ENCODE data around the gene VTN. TPM values are rescaled to one million over a fixed set of nuclear protein-coding genes. Genes with fewer than 3 reads are reported as not detected.

Gene VTN
- total and polyA plus RNA-seq, 5 donors from 2014 or later = 0.10 to 0.18 (median 0.17) TPM; not detected in 2

GRCh38 chr17:28367641-28368305 is 2.3 kb downstream of the VTN start:
- Histone ChIP-seq H3K36me3 (ENCODE audit: control insufficient read depth, insufficient read depth, low read length) (peaks cover 19% of the 10 kb centered on the region), H3K4me1 (ENCODE audit: control insufficient read depth, insufficient read depth, low read length, poor library complexity, severe bottlenecking) (peaks cover 15% of the 10 kb centered on the region), H3K9me3 (ENCODE audit: control insufficient read depth in 2 of 2, low read length in 2 of 2) (no peaks in the 10 kb centered on the region), H3K27ac (ENCODE audit: insufficient read depth, low read length, poor library complexity, severe bottlenecking) (no peak overlapping the region), H3K27me3 (ENCODE audit: control insufficient read depth, insufficient read depth, low read length) (no peaks in the 10 kb centered on the region), H3K4me3 (ENCODE audit: low read depth, low read length) (no peak overlapping the region)
- H3K27ac Mint-ChIP-seq = no peak overlapping the region
- ATAC-seq (ENCODE audit: low read depth in 2 of 2) (no peak), DNase-seq (no peak)
- no peaks in the 10 kb centered on the region for H3K36me3 Mint-ChIP-seq
- H3K4me3 Mint-ChIP-seq = peak overlapping the region in 1 of 4 donors; percentile 44
- no peaks in the 10 kb centered on the region for H3K9me3 Mint-ChIP-seq
- peaks cover 0 to 20% (median 10%) of the 10 kb centered on the region in 4 donors for H3K4me1 Mint-ChIP-seq
- H3K27me3 Mint-ChIP-seq = no peaks in the 10 kb centered on the region

- peaks cover 4% of the 10 kb centered on the region for H3K4me1 ChIP-seq (ENCODE audit: control insufficient read depth, insufficient read depth, low read length, poor library complexity, severe bottlenecking)
- peaks cover 0 to 17% (median 6%) of the 10 kb centered on the region in 4 donors for H3K4me1 Mint-ChIP-seq
Observed at GRCh38 chr17:28366605-28367004, 3.5 kb downstream of the VTN start.

GRCh38 chr17:28365487-28365886 is 4.6 kb downstream of the VTN start:
- H3K36me3 Mint-ChIP-seq = peaks cover 8% of the 10 kb centered on the region
- Histone ChIP-seq H3K27me3 (ENCODE audit: control insufficient read depth, insufficient read depth, low read length) (no peaks in the 10 kb centered on the region), H3K4me1 (ENCODE audit: control insufficient read depth, insufficient read depth, low read length, poor library complexity, severe bottlenecking) (no peaks in the 10 kb centered on the region), H3K9me3 (ENCODE audit: control insufficient read depth in 2 of 2, low read length in 2 of 2) (no peaks in the 10 kb centered on the region), H3K4me3 (ENCODE audit: low read depth, low read length) (no peak overlapping the region), H3K27ac (ENCODE audit: insufficient read depth, low read length, poor library complexity, severe bottlenecking) (no peak overlapping the region), H3K36me3 (ENCODE audit: control insufficient read depth, insufficient read depth, low read length) (peaks cover 40% of the 10 kb centered on the region)
- ATAC-seq (ENCODE audit: low read depth in 2 of 2) (no peak), DNase-seq (no peak)
- H3K9me3 Mint-ChIP-seq = no peaks in the 10 kb centered on the region
- H3K27me3 Mint-ChIP-seq = no peaks in the 10 kb centered on the region
- no peak overlapping the region for H3K4me3 Mint-ChIP-seq
- peaks cover 0 to 9% (median 2%) of the 10 kb centered on the region in 4 donors for H3K4me1 Mint-ChIP-seq
- H3K27ac Mint-ChIP-seq = no peak overlapping the region

More at GRCh38 chr17:28366605-28367004, 3.5 kb downstream of the VTN start:
- Histone ChIP-seq H3K4me3 (ENCODE audit: low read depth, low read length) (no peak overlapping the region), H3K9me3 (ENCODE audit: control insufficient read depth in 2 of 2, low read length in 2 of 2) (no peaks in the 10 kb centered on the region), H3K27ac (ENCODE audit: insufficient read depth, low read length, poor library complexity, severe bottlenecking) (no peak overlapping the region), H3K36me3 (ENCODE audit: control insufficient read depth, insufficient read depth, low read length) (peaks cover 29% of the 10 kb centered on the region), H3K27me3 (ENCODE audit: control insufficient read depth, insufficient read depth, low read length) (no peaks in the 10 kb centered on the region)
- H3K4me3 Mint-ChIP-seq = peak overlapping the region in 1 of 4 donors; percentile 33
- ATAC-seq (ENCODE audit: low read depth in 2 of 2) (no peak), DNase-seq (no peak)
- peak overlapping the region in 1 of 3 donors; percentile 56 for H3K27ac Mint-ChIP-seq
- H3K9me3 Mint-ChIP-seq = no peaks in the 10 kb centered on the region
- no peaks in the 10 kb centered on the region for H3K36me3 Mint-ChIP-seq
- no peaks in the 10 kb centered on the region for H3K27me3 Mint-ChIP-seq

DNA sequence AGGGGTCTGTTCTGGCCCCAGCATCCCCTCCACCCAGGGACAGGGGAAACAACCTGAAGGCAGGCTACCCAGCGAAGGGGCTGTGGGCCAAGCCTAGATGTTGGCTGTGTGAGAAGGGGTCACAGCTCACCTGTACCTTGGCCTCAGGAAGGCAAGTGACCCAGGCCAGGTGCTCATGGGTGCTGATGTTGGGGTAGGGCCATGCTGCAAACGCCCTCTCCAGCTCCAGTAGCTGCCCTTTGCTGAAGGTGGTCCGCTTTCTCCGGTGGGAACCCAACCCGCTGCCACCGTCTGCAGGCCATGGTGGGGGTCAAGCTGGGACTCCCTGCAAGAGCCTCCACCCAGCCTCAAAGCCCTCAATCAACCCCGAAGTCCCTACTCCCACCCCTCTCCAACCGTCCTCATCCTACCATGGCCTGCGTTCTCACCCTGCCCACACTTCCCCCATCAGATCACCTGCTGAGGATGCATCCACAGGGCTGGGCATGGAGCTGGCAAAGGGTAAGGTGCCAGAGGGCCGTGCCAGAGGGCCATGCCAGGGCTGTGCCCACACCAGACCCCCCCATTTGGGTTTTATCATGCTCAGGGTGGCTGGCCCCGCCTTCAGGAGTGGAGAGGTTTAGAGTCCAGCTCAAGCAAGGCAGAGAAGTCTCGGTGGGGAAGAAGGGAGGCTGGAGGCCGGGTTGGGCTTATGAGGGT is 5.3 kb downstream of the VTN start, which contains the start of gene SEBOX:
Gene SEBOX, minus strand, starts transcription at position 535 of the 699 bp plus-strand sequence. Its CDS starts 48 bp downstream, at position 487.
- Mint-ChIP-seq H3K4me3 (no peak within 1 kb of the TSS), H3K4me1 (peaks cover 0 to 2% (median 0%) of the 10 kb centered on the region in 4 donors), H3K9me3 (no peaks in the 10 kb centered on the region), H3K36me3 (peaks cover 11% of the 10 kb centered on the region), H3K27ac (no peak within 1 kb of the TSS), H3K27me3 (no peaks in the 10 kb centered on the region)
- Histone ChIP-seq H3K27ac (ENCODE audit: insufficient read depth, low read length, poor library complexity, severe bottlenecking) (no peak within 1 kb of the TSS), H3K4me3 (ENCODE audit: low read depth, low read length) (no peak within 1 kb of the TSS), H3K9me3 (ENCODE audit: control insufficient read depth in 2 of 2, low read length in 2 of 2) (no peaks in the 10 kb centered on the region), H3K27me3 (ENCODE audit: control insufficient read depth, insufficient read depth, low read length) (no peaks in the 10 kb centered on the region), H3K4me1 (ENCODE audit: control insufficient read depth, insufficient read depth, low read length, poor library complexity, severe bottlenecking) (no peaks in the 10 kb centered on the region), H3K36me3 (ENCODE audit: control insufficient read depth, insufficient read depth, low read length) (peaks cover 47% of the 10 kb centered on the region)
- ATAC-seq (ENCODE audit: low read depth in 2 of 2) (no peak), DNase-seq (no peak)

DNA sequence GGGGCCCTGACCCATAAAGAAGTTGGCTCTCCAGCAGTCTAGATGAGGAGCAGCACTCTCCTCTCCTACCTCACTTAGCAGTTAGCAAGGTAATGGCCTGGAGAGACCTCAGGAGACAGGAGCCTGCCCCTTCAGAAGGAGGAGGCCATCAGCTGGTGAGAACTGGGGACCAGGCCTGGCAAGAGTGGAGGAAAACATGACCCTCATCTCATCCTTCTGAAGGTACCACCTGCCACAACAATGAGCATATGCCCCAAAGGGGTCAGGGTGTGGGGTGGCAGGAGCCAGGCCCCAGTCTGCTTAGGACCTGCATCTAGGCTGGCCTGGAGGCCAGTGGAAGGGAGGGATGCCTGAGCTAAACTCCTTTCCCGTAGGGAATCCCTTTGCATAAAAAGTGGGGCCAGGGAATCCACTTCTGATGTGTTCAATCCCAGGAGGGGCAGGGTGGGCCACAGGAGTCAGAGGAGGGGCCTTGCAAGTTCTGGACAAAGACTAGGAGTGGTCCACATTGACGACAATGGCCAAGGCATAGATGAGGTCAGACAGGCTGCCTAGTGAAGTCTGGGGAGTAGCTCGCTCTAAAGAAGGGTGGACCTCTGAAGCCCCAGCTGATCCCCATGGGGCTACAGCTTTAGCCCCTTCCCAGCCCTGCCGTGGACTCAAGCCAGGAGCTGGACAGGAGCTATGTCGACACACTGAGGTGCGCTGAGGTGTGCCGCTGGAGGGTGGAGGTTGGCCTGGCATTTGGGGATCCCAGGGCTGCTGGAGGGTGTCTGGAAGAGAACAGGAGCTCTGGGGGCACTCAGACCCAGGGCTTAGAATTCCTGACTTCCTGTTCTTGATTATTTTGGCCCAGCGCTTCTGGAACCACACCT is 6.1 kb downstream of the VTN start:
- H3K4me3 Mint-ChIP-seq = no peak overlapping the region
- H3K27me3 ChIP-seq (ENCODE audit: control insufficient read depth, insufficient read depth, low read length) = no peaks in the 10 kb centered on the region
- H3K36me3 Mint-ChIP-seq = peaks cover 11% of the 10 kb centered on the region
- no peaks in the 10 kb centered on the region for H3K4me1 ChIP-seq (ENCODE audit: control insufficient read depth, insufficient read depth, low read length, poor library complexity, severe bottlenecking)
- H3K27ac Mint-ChIP-seq = no peak overlapping the region
- H3K27me3 Mint-ChIP-seq = no peaks in the 10 kb centered on the region
- no peaks in the 10 kb centered on the region for H3K9me3 ChIP-seq (ENCODE audit: control insufficient read depth in 2 of 2, low read length in 2 of 2)
- no peak overlapping the region for H3K27ac ChIP-seq (ENCODE audit: insufficient read depth, low read length, poor library complexity, severe bottlenecking)
- no peak for DNase-seq
- no peaks in the 10 kb centered on the region for H3K9me3 Mint-ChIP-seq
- ATAC-seq (ENCODE audit: low read depth in 2 of 2) = no peak
- H3K36me3 ChIP-seq (ENCODE audit: control insufficient read depth, insufficient read depth, low read length) = peaks cover 51% of the 10 kb centered on the region
- no peak overlapping the region for H3K4me3 ChIP-seq (ENCODE audit: low read depth, low read length)
- H3K4me1 Mint-ChIP-seq = peaks cover 0 to 3% (median 1%) of the 10 kb centered on the region in 4 donors

GRCh38 chr17:28363186-28363585 is 6.9 kb downstream of the VTN start:
- Histone ChIP-seq H3K27me3 (ENCODE audit: control insufficient read depth, insufficient read depth, low read length) (no peaks in the 10 kb centered on the region), H3K36me3 (ENCODE audit: control insufficient read depth, insufficient read depth, low read length) (peaks cover 51% of the 10 kb centered on the region), H3K4me3 (ENCODE audit: low read depth, low read length) (no peak overlapping the region), H3K27ac (ENCODE audit: insufficient read depth, low read length, poor library complexity, severe bottlenecking) (no peak overlapping the region), H3K9me3 (ENCODE audit: control insufficient read depth in 2 of 2, low read length in 2 of 2) (no peaks in the 10 kb centered on the region), H3K4me1 (ENCODE audit: control insufficient read depth, insufficient read depth, low read length, poor library complexity, severe bottlenecking) (peaks cover 5% of the 10 kb centered on the region)
- no peak overlapping the region for H3K4me3 Mint-ChIP-seq
- peaks cover 0 to 7% (median 4%) of the 10 kb centered on the region in 4 donors for H3K4me1 Mint-ChIP-seq
- no peaks in the 10 kb centered on the region for H3K9me3 Mint-ChIP-seq
- DNase-seq (no peak), ATAC-seq (ENCODE audit: low read depth in 2 of 2) (no peak)
- no peak overlapping the region for H3K27ac Mint-ChIP-seq
- peaks cover 11% of the 10 kb centered on the region for H3K36me3 Mint-ChIP-seq
- no peaks in the 10 kb centered on the region for H3K27me3 Mint-ChIP-seq

DNA sequence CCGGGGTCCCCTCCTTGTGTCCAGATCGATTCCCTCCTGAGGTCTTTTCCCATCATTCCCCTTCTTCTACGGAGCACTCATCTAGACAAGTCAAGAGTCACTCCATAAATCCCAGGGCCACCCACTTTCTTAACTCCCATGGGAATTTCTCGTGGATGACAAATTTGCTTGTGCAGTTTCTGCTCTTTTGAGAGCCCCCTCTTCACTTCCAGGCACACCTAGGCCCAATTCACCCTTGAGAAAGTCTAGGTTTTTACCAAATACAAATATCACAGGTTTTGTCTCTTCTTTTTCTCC is 12.3 kb downstream of the VTN start:
- H3K4me3 ChIP-seq (ENCODE audit: low read depth, low read length) = peak overlapping the region; percentile 95
- H3K36me3 Mint-ChIP-seq = peaks cover 21% of the 10 kb centered on the region

More for the DNA sequence above, 12.3 kb downstream of the VTN start:
- peak overlapping the region; percentile 89 to 97 (median 95) for H3K4me3 Mint-ChIP-seq
- H3K27me3 Mint-ChIP-seq = peaks cover 5% of the 10 kb centered on the region
- H3K27ac ChIP-seq (ENCODE audit: insufficient read depth, low read length, poor library complexity, severe bottlenecking) = peak overlapping the region; percentile 83
- ATAC-seq (ENCODE audit: low read depth in 2 of 2) (no peak), DNase-seq (no peak)
- no peaks in the 10 kb centered on the region for H3K9me3 ChIP-seq (ENCODE audit: control insufficient read depth in 2 of 2, low read length in 2 of 2)
- peaks cover 46% of the 10 kb centered on the region for H3K36me3 ChIP-seq (ENCODE audit: control insufficient read depth, insufficient read depth, low read length)
- H3K4me1 Mint-ChIP-seq = peaks cover 0 to 34% (median 21%) of the 10 kb centered on the region in 4 donors
- no peaks in the 10 kb centered on the region for H3K9me3 Mint-ChIP-seq
- H3K4me1 ChIP-seq (ENCODE audit: control insufficient read depth, insufficient read depth, low read length, poor library complexity, severe bottlenecking) = peaks cover 24% of the 10 kb centered on the region
- no peaks in the 10 kb centered on the region for H3K27me3 ChIP-seq (ENCODE audit: control insufficient read depth, insufficient read depth, low read length)
- peak overlapping the region; percentile 95 to 97 (median 95) for H3K27ac Mint-ChIP-seq
